Peyer's patch (tissue), 4 donors: ENCODE results near the gene TUBB1. TPM values are rescaled to one million over a fixed set of nuclear protein-coding genes. Genes with fewer than 3 reads are reported as not detected.

Experiments
- DNase-seq, 3 donors: peaks; one replicate each; pipeline ENCODE4 v3.0.0-alpha.2; 2017 to 2019
- H3K27ac ChIP-seq, 4 donors: fragments of 200-600 bp; sonication (generic); one replicate each; pipeline ENCODE4 v1.5.1; 2016 to 2019
- H3K27me3 ChIP-seq, 2 donors: fragments of 200-600 bp; sonication (generic); one replicate each; pipeline ENCODE4 v1.5.1; 2019
- H3K36me3 ChIP-seq, 3 donors: fragments of 200-600 bp; sonication (generic); one replicate each; pipeline ENCODE4 v1.5.1; 2016 to 2019
- H3K4me1 ChIP-seq, 4 donors: fragments of 200-600 bp; sonication (generic); one replicate each; pipeline ENCODE4 v1.5.1; 2016 to 2019
- H3K4me3 ChIP-seq, 4 donors: fragments of 200-600 bp; sonication (generic); 1 replicate in 3 of 4; 2 replicates in 1 of 4; pipeline ENCODE4 v1.5.1; 2016 to 2019; ENCODE audit warnings: mild to moderate bottlenecking in 1 of 4
- H3K9me3 ChIP-seq, 4 donors: fragments of 200-600 bp; sonication (generic); one replicate each; pipeline ENCODE4 v1.5.1; 2016 to 2019; ENCODE audit warnings: mild to moderate bottlenecking in 1 of 4
- POLR2A ChIP-seq, 2 donors: fragments of 450-650 bp; IDR thresholded peaks; one replicate each; pipeline ENCODE4 v1.5.1; 2017; ENCODE audit warnings: antibody characterized with exemption in 2 of 2, mild to moderate bottlenecking in 2 of 2, moderate library complexity in 2 of 2
- total RNA-seq, 4 donors: library from RNA; depleted of rRNA; stranded (reverse); fragments of >200 nt; gene quantifications; one replicate each; pipeline ENCODE4 v1.1.0, GENCODE V29; 2016
- TF ChIP-seq, protein P1 (sequence below), 6 experiments: fragments of 450-650 bp in 4 of 6; fragments of 200-600 bp in 2 of 6; sonication (generic) in 1 of 6; IDR thresholded peaks; one replicate each; pipeline ENCODE4 v1.5.1; 2017 to 2019; ENCODE audit warnings: antibody characterized with exemption in 6 of 6, mild to moderate bottlenecking in 3 of 6, moderate library complexity in 1 of 6

TUBB1 gene
- total RNA-seq, 4 donors from 2014 or later, result not detected

DNA sequence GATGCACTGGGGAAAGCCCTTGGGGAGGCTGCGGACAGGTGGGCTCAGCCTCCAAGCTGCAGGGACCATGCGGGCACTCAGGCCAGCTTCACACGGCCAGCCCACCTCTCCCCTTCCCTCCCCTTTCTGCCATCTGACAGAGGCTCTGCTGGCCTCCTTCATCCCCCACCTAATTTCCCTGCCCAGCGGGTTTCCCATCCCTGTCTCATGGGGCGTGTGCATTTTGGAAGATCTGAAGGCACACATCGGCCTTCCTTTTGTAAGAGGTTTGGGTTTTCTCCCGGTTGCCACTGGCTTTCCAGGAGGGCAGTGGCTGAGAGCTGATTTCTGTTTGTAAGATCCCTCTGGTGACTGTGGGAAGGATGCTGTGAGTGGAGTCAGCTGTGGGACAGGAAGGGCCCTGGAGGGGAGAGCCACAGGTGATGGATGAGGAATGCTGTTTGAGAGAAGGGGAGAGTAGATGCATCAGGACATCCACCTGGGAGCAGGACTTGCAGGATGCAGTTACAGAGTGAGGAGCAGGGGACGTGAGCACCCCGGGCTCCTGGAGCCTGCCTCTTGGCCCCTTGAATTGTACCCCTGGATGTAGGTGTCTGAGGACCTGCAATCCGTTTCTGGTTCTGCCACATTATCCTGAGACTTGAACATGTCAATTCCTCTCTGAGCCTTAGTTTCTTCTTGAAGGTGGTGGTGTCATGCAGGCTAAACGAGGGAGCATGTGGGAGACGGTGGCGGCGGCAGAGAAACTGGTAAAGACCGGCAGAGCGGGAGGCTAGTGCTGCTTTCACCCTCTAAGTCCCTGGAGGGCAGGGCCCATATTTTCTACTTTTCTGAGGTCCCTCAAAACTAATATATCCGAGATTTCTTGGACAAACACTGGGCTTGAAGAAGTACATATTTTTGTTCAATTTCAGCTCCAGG is 5.9 kb upstream of the TUBB1 start:
- Histone ChIP-seq H3K27me3 (no peaks in the 10 kb centered on the region), H3K4me3 (no peak overlapping the region), H3K9me3 (no peaks in the 10 kb centered on the region), H3K4me1 (peaks cover 0 to 10% (median 0%) of the 10 kb centered on the region in 4 donors), H3K27ac (no peak overlapping the region), H3K36me3 (no peaks in the 10 kb centered on the region)
- DNase-seq, result peak in 1 of 3 donors; percentile 11
- TF ChIP-seq, protein P1, sequence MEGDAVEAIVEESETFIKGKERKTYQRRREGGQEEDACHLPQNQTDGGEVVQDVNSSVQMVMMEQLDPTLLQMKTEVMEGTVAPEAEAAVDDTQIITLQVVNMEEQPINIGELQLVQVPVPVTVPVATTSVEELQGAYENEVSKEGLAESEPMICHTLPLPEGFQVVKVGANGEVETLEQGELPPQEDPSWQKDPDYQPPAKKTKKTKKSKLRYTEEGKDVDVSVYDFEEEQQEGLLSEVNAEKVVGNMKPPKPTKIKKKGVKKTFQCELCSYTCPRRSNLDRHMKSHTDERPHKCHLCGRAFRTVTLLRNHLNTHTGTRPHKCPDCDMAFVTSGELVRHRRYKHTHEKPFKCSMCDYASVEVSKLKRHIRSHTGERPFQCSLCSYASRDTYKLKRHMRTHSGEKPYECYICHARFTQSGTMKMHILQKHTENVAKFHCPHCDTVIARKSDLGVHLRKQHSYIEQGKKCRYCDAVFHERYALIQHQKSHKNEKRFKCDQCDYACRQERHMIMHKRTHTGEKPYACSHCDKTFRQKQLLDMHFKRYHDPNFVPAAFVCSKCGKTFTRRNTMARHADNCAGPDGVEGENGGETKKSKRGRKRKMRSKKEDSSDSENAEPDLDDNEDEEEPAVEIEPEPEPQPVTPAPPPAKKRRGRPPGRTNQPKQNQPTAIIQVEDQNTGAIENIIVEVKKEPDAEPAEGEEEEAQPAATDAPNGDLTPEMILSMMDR (IDR thresholded peaks at IDR 0.05), result no peak
- TF ChIP-seq POLR2A (IDR thresholded peaks at IDR 0.05), result no peak

DNA sequence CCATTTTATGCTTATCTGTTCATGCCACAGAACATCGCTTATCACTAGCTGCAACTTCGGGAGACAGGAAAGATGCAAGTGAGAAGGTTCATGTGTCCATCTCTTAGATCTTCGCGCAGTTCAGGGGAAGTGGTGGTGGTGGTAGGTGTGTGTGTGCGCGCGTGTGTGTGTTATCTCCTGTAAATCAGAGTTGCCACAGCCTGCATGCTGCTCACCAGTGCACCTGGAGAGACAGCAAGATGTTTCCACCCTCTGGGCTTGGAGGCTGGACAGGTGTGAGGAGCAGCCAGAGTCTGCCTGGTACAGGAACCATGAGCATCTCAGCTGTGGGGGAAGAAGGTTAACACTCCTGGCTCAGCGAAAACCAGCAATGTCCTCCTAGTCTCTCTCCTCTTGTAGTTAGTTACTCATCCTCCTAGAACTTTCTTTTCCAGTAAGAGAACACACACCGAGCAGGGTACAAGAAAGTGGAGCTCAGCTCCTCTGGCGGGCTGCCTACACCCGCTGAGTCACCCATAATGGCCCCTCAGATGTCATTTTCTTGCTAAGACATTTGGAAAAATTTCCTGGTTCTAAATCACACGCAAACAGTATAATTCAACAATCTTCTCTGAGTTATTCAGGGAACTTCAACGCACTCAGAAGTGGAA is 5.1 kb upstream of the TUBB1 start:
- Histone ChIP-seq H3K4me1 (peaks cover 0 to 10% (median 0%) of the 10 kb centered on the region in 4 donors), H3K4me3 (no peak overlapping the region), H3K27ac (no peak overlapping the region), H3K27me3 (no peaks in the 10 kb centered on the region), H3K36me3 (no peaks in the 10 kb centered on the region), H3K9me3 (no peaks in the 10 kb centered on the region)
- DNase-seq, result peak in 2 of 3 donors; percentile 16 to 47
- no peak for TF ChIP-seq POLR2A (IDR thresholded peaks at IDR 0.05)
- TF ChIP-seq, protein P1 (IDR thresholded peaks at IDR 0.05), result no peak

DNA sequence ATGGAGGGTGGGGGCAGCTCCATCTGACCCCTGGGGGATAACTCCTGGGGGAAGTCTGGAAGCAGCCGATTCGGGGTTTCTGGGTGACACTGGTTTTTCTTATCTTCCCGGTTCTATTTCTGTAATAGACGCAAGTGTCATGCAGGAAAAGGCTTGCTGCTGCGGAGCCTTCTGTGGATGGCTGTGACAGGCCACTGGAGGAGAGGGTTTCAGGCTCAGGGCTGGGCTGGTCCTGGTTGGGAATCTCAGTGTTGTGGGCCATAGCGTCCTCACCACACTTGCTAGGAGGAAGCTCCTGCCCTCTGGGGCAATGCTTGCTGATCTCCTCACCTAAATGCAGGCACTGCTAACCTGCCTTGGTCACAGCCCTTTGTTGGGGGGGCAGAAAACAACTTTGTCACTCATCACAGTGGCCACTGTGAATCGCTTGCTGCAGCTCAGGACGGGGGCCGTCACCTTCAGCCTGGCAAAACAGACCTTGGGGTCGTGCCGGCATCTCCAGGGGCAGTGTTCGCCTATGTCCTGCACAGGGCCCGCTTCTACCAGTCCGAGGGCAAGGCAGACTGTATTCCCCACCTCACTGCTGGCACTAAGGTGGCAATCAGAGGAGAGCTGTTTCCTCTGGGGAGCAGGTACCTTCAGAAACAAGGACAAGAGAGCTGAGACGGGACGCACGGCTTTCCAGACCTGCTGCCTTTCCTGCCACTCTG is 4.4 kb upstream of the TUBB1 start:
- Histone ChIP-seq H3K9me3 (no peaks in the 10 kb centered on the region), H3K4me3 (no peak overlapping the region), H3K36me3 (no peaks in the 10 kb centered on the region), H3K27me3 (no peaks in the 10 kb centered on the region), H3K4me1 (peaks cover 0 to 10% (median 0%) of the 10 kb centered on the region in 4 donors), H3K27ac (no peak overlapping the region)
- DNase-seq, result peak in 1 of 3 donors; percentile 6
- TF ChIP-seq, protein P1 (IDR thresholded peaks at IDR 0.05), result no peak
- TF ChIP-seq POLR2A (IDR thresholded peaks at IDR 0.05), result no peak

DNA sequence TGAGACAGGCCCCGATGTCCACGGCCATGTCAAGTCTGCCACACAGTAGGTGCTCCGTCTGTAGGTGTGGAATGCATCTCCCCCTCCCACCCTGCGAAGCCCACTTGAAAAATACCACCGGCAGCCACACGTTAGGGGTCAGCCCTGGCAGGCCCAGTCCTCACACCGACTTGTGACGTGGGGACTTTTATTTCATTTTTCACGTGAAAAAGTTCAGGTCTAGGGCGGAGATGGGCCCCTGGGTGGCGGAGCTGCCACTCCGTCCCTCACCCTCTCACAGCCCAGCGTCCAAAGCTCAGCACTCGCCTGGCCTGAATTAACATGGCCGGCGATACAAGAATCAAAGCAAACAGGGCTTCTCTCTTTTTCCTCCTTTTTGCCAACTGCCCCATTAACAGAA is 3.8 kb upstream of the TUBB1 start:
- Histone ChIP-seq H3K27ac (peak overlapping the region in 1 of 4 donors; percentile 64), H3K4me1 (peaks cover 0 to 10% (median 0%) of the 10 kb centered on the region in 4 donors), H3K36me3 (no peaks in the 10 kb centered on the region), H3K4me3 (no peak overlapping the region), H3K9me3 (no peaks in the 10 kb centered on the region), H3K27me3 (no peaks in the 10 kb centered on the region)
- TF ChIP-seq, protein P1 (IDR thresholded peaks at IDR 0.05), result no peak
- TF ChIP-seq POLR2A (IDR thresholded peaks at IDR 0.05), result no peak
- peak in 1 of 3 donors; percentile 9 for DNase-seq
